Left hindlimb (tissue), 1 donor: ENCODE results near the gene TPPP2.
"Not testable (repeated sequence)": the region's sequence is repeated elsewhere in the genome, so short reads cannot be mapped to it uniquely, and the experiment has no call there.

Experiments used
- DNase-seq: peaks from one replicate; pipeline ENCODE4 v3.0.0-alpha.2; 2018

TPPP2 gene

GRCh38 chr14:21029917-21030316 lies at the start of gene TPPP2:
TPPP2 (plus strand) TSS chr14:21030217; CDS start chr14:21030582, 365 bp downstream.
- DNase-seq = no peak

- DNase-seq = no peak
These were observed 49.1 kb upstream of the TPPP2 start for GRCh38 chr14:20980906-20981305.

- DNase-seq = no peak
These were observed 47.2 kb upstream of the TPPP2 start for GRCh38 chr14:20982646-20983369.

GRCh38 chr14:20985650-20986049 lies 44.4 kb upstream of the TPPP2 start:
- not testable (repeated sequence) for DNase-seq

GRCh38 chr14:20986811-20987210 lies 43.2 kb upstream of the TPPP2 start:
- no peak for DNase-seq

GRCh38 chr14:20988717-20989470 lies 41.1 kb upstream of the TPPP2 start:
- no peak for DNase-seq

GRCh38 chr14:20989471-20989786 lies 40.6 kb upstream of the TPPP2 start:
- no peak for DNase-seq

- DNase-seq = peak; percentile 94
These were observed 40.0 kb upstream of the TPPP2 start, which contains the start of gene METTL17 for GRCh38 chr14:20989787-20990600. METTL17 (plus strand) TSS chr14:20989980; CDS start chr14:20990003, 23 bp downstream.

- DNase-seq = no peak
These were observed 33.5 kb upstream of the TPPP2 start for GRCh38 chr14:20996521-20996920.

- DNase-seq = no peak
These were observed 32.9 kb upstream of the TPPP2 start for GRCh38 chr14:20997115-20997514.

- no peak for DNase-seq
These were observed 32.5 kb upstream of the TPPP2 start for GRCh38 chr14:20997564-20997963.

- no peak for DNase-seq
These were observed 31.9 kb upstream of the TPPP2 start for GRCh38 chr14:20998139-20998538.

- DNase-seq = no peak
These were observed 31.2 kb upstream of the TPPP2 start, which contains the start of gene SLC39A2 for GRCh38 chr14:20998674-20999366. SLC39A2 (plus strand) TSS chr14:20999293; CDS start chr14:20999447, 154 bp downstream.

GRCh38 chr14:20999591-20999990 lies 30.4 kb upstream of the TPPP2 start:
- DNase-seq = no peak

- no peak for DNase-seq
These were observed 28.8 kb upstream of the TPPP2 start for GRCh38 chr14:21001218-21001617.

GRCh38 chr14:21003788-21004346 lies 26.1 kb upstream of the TPPP2 start:
- no peak for DNase-seq

- DNase-seq = not testable (repeated sequence)
These were observed 20.3 kb upstream of the TPPP2 start for GRCh38 chr14:21009721-21010120.

- DNase-seq = no peak
These were observed 18.9 kb upstream of the TPPP2 start for GRCh38 chr14:21011136-21011535.

GRCh38 chr14:21014761-21015190 lies 15.2 kb upstream of the TPPP2 start:
- peak; percentile 88 for DNase-seq

GRCh38 chr14:21015312-21015711 lies 14.7 kb upstream of the TPPP2 start:
- no peak for DNase-seq

GRCh38 chr14:21016413-21017190 lies 13.4 kb upstream of the TPPP2 start:
- no peak for DNase-seq
